ENCODE data around the gene CRLF2.
"Not testable (repeated sequence)": the region's sequence is repeated elsewhere in the genome, so short reads cannot be mapped to it uniquely, and the experiment has no call there.

CRLF2 gene

DNA sequence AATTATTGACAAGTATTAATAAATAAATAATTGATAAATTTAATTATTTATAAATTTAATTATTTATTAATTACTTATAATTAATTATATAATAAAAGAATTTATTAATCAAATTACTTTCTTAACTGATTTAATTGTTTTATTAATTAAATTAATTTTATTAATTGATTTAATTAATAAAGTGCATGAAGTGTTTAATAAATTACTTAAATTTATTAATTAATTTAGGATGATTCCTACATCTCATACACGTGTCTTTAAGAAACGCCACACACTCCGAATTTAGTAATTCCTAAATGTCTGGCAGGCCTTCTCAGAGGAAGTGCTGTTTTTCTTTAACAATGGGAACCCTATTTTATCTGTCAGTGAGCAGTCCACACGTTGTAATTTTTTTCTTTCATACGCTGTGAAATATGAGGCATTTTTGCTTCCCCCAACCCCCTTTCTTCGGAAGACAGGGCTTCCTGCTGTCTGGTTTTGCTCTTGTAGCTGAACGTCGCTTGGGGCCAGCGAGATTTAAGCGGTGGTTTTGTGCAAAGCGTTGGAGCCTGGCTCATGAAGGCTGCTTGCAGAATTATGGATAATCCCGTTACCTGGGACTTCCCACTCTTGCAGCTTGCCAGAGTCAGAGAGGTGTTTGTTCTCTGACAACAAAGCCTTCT, 46.8 kb downstream of the CRLF2 start:
- DNase-seq: no peak

DNA sequence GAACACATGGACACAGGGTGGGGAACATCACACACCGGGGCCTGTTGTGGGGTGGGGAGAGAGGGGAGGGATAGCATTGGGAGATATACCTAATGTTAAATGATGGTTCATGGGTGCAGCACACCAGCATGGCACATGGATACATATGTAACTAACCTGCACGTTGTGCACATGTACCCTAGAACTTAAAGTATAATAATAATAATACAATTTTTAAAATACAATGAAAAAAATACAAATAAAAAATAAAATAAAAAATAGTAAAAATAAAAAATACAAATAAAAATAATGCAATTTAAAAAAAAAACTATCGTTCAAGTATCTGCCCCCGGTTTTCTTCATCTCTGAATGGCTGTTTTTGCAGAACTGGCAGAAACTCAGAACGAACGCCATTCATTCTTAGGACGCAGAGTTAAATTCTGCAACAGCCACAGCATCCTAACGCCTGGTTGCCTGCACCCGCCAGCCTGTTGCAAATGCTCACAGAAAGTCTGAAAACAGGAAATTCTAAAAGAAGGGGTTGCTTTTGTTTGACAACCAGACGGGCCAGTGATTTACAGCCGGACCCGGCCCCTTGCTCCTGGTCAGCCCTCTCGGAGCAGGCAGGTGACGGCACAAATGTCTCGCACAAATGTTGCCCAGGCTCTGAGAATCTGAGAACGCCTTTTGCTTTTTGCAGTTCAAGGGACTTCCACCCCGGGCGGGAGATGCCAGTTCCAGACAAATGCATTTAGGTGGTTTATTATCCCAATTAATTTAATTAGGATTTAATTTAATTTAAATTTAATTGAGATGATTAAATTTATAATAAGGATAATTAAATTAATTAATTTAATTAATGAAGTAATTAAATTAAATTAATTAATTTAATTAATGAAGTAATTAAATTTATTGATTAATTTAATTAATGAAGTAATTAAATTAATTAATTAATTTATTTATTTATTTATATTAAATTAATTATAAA, 47.8 kb downstream of the CRLF2 start:
- DNase-seq: no peak

DNA sequence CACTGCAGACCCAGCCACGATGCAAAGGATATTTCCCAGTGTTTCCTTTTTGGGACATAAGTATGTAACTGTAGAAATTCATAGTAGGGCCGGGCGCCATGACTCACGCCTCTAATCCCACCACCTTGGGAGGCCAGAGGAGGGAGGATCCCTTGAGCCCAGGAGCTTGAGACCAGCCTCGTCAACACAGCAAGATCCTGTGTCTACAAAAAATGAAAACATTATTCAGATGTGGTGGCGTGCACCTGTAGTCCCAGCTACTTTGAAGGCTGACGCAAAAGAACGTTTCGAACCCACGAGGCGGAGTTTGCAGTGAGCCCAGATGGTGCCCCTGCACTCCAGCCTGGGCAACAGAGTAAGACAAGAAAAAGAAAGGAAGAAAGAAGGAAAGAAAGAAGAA, 49.2 kb downstream of the CRLF2 start:
- no peak for DNase-seq

DNA sequence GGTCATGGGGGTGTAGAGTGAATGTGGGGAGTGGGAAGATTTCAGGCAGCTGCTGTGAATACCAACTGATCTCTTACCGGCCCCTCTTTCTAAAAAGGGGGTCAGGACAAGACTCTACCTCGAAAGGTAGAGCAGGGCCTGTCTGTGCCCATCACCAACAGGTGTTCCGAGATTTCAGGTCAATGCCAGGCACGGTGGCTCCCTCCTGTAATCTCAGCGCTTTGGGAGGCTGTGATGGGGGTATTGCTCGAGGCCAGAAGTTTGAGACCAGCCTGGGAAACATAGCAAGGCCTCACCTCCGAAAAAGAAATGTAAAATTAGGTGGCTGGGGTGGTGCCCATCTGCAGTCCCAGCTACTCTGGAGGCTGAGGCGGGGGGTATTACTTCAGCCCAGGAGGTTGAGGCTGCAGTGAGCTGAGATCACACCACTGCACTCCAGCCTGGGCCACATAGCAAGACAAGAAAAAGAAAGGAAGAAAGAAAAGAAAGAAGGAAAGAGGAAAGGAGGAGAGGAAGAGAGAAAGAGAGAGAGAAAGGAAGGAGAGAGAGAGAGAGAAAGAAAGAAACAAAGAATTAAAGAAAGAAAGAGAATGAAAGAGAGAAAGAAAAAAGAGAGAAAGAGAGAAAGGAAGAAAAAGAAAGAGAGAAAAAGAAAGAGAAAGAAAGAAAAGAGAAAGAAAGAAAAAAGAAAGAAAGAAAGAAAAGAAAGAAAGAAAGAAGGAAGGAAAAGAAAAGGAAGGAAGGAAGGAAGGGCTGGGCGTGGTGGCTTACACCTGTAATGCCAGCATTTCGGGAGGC, 50.1 kb downstream of the CRLF2 start:
- DNase-seq: no peak

DNA sequence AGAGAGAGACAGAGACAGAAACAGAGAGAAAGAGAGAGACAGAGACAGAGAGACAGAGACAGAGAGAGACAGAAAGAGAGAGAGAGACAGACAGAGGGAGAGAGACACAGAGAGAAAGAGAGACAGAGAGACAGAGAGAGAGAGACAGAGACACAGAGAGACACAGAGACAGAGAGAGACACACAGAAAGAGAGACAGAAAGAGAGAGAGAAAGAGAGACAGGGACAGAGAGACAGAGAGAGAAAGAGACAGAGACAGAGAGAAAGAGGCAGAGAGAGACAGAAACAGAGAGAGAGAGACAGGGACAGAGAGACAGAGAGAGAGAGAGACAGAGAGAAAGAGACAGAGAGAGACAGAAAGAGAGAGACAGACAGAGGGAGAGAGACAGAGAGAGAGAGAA, 52.9 kb downstream of the CRLF2 start:
- no peak for DNase-seq

DNA sequence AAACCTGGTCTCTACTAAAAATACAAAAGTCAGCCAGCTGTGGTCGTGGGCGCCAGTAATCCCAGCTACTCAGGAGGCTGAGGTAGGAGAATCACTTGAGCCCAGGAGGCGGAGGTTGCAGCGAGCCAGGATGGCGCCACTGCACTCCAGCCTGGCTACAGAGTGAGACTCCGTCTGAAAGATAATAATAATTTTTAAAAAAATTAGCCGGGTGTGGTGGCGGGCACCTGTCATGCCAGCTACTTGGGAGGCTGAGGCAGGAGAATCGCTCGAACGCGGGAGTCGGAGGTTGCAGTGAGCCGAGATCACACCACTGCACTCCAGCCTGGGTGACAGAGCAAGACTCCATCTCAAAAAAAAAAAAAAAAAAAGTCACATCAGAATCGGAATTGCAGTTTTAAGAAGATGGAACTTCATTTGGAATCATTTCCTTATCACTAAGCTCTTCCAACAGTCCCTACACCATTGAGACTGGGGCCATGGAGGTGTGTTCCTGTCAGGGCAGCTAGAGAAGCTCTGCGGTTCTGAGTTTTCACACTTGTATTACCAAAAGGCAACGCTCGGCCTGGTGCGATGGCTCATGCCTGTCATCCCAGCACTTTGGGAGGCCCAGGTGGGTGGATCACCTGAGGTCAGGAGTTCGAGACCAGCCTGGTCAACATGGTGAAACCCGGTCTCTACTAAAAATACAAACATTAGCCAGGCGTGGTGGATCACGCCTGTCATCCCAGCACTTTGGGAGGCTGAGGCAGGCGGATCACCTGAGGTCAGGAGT, 55.6 kb downstream of the CRLF2 start:
- not testable (repeated sequence) for DNase-seq

DNA sequence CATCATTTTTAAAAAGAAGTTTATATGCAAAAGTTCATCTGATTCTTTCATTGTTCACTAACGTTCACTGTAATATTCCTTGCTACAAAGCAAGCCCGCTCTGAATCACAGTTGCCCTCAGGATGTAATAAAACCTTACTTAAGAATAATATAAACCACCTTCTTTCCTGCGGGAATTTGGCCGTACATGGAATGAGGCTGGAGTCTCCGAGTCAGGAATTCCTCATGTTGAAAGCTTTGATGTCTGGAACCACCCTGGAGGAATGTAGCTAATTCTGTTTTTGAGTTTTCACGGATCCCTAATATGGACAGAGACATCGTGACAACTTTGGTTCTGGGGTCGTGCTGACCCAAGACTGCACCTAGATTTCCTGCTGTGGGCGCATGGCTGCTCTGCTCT, 58.5 kb downstream of the CRLF2 start:
- DNase-seq: no peak

DNA sequence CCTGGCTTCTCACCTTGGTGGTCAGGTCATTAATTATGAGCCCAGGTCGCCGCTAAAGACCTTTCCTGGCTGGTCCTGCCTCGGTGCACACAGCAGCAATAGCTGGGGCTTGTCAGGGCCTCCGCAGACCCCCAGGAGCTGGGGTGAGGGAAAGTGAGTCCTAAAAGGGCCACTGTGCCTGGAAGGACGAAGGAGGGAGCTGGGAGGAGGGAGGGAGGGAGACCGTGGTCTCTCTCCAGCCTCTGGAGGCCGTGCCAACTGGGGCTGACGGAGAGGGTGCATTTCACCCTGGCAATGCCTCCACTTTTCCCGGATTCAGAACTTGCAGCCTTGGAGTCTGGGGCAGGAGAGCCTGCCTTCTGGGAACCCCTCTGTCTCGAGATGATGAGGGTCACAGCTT, 60.4 kb downstream of the CRLF2 start:
- DNase-seq: no peak

DNA sequence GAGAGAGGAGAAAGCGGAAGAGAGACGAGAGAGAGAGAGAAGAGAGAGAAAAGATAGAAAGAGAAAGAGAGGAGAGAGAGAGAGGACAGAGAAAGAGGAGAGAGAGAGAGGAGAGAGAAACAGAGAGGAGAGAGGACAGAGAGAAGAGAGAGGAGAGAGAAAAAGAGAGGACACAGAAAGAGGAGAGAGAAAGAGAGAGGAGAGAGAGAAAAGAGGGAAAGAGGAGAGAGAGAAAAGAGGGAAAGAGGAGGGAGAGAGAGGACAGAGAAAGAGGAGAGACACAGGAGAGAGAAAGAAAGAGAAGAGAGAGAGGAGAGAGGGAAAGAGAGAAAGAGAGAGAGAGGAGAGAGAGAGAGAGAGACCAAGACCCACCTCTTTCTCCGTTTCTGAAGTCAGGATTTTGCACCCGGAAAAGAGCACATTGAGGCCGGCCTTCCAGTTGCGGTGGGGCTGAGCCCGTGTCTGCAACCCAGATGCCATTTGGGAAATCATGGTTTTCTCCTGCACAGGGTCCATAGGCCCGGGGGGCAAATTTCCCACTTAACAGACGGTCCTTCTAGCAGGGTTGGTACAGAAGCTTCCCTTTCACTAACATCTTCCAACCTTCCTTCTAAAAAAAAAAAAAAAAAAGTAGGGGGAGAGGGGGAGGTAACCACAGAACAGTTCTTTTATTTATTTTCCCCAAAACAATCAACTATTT, 60.9 kb downstream of the CRLF2 start:
- DNase-seq: no peak

DNA sequence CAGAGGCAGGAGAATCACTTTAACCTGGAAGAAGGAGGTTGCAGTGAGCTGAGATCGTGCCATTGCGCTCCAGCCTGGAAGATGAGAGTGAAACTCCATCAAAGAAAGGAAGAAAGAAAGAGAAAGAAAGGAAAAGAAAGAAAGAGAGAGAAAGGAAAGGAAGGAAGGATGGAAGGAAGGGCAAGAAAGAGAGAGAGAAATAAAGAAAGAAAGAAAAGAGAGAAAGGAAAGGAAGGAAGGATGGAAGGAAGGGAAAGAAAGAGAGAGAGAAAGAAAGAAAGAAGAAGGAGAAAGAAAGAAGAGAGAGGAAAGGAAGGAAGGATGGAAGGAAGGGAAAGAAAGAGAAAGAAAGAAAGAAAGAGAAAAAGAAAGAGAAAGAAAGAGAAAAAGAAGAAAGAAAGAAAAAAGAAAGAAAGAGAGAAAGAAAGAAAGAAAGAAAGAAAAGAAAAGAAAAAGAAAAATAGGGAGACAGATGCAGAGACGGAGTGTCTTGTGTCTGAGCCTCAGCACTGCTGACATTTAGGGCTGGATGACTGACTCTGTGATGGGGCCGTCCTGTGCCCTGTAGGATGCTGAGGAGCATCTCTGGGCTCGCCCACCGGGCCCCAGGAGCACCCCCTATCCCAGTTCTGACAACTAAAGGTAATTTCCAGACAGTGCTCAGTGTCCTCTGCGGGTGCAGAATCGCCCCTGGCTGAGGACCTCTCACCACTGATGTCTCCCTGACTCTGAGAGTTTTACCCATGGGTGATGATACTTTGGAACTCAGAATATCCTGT, 61.7 kb downstream of the CRLF2 start:
- DNase-seq: no peak

DNA sequence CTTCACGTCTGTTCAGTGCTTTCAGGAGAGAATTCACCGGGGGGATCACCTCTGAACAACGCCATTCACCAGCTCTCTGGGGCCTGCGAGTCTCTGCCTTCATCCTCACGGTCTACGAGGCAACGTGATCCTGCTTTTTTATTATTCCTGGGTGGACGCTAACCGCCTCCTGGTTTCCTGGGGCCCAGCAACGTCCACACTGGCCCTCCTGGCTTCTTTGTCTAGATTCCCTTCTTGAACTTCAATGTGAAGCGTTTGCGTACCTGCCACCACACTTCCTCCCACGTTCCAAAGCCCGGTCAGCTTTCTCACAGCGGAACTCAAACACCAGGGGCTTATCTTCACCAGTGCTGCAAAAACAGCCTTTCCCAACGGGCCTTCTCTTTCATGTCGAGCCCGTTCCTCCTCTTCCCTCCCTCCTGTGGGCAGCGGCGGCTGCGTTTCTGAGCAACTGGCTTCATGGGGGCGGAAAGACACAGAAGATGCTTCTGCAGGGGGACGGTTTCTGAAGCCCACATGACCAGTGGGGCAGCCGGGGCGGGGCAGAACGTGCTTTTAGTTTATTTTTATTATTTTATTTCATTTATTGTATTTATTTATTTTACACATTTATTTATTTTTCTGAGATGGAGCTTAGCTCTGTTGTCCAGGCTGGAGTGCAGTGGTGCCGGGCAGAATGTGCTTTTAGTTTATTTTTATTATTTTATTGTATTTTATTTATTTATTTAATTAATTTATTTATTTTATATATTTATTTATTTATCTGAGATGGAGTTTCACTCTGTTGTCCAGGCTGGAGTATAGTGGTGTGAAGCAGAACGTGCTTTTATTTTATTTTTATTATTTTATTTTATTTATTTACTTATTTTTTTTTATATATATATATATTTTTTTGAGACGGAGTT, 64.6 kb downstream of the CRLF2 start:
- DNase-seq: no peak

DNA sequence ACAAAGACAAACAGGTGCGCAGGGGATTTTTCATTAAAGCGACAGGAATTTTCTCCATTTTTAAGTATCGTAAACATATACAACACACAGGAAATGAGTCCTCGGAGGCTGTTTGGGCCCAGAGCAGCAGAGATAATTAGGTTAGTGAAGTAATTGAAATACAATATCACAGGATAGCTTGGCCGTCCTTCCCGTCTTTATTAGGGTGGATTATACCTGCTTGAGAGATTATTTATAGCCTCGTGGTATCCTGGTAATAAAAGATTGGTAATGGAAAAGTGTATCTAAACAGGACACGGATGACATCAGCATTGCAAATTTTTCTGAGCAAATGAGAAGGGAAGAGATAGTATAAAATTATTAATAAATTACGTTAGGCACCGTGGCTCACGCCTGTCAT, 68.2 kb downstream of the CRLF2 start:
- DNase-seq: no peak

Data from CD4-positive, alpha-beta T cell treated with Interleukin-12 subunit alpha and Interleukin-12 subunit beta, for 1 hour (primary cell).